GM12878 (cell line): ENCODE results near the gene SLC25A29. TPM values are rescaled to one million over a fixed set of nuclear protein-coding genes. Genes with fewer than 3 reads are reported as not detected.

ENCODE experiments used
- BACH1 ChIP-seq: fragments of 450-650 bp; IDR thresholded peaks from 2 replicates; pipeline ENCODE4 v1.6.1; 2017; ENCODE audit warnings: mild to moderate bottlenecking, borderline replicate concordance
- CEBPB ChIP-seq, 2 experiments: fragments of 150-350 bp in 1 of 2; IDR thresholded peaks; 2 replicates each; pipeline ENCODE4 v1.6.1; 2012 to 2014; ENCODE audit warnings: low read depth in 2 of 2, low read length in 2 of 2, borderline replicate concordance in 1 of 2, inconsistent platforms in 1 of 2
- CHD2 ChIP-seq: IDR thresholded peaks from 2 replicates; pipeline ENCODE4 v1.6.1; 2011; ENCODE audit warnings: low read depth, low read length, improper control_type of control experiment, borderline replicate concordance
- DPF2 ChIP-seq: fragments of 450-650 bp; IDR thresholded peaks from 2 replicates; pipeline ENCODE4 v1.6.1; 2017; ENCODE audit warnings: mild to moderate bottlenecking
- EED ChIP-seq: sonication (generic); IDR thresholded peaks from 2 replicates; pipeline ENCODE4 v1.6.1; 2016; ENCODE audit warnings: antibody characterized with exemption, low read depth
- HSF1 ChIP-seq: fragments of 150-350 bp; IDR thresholded peaks from 2 replicates; pipeline ENCODE4 v1.6.1; 2014; ENCODE audit warnings: mild to moderate bottlenecking, low read depth, low read length
- IKZF1 ChIP-seq: fragments of 450-650 bp; conservative IDR thresholded peaks from 2 replicates; pipeline ENCODE4 v1.6.1; 2017; ENCODE audit warnings: antibody characterized with exemption, mild to moderate bottlenecking
- IRF4 ChIP-seq: IDR thresholded peaks from 2 replicates; pipeline ENCODE4 v1.6.1; 2011; ENCODE audit warnings: low read depth, low read length
- MAX ChIP-seq: IDR thresholded peaks from 2 replicates; pipeline ENCODE4 v1.6.1; 2012; ENCODE audit warnings: low read depth, low read length, improper control_type of control experiment
- MEF2A ChIP-seq: IDR thresholded peaks from 2 replicates; pipeline ENCODE4 v1.6.1; 2011; ENCODE audit warnings: low read depth, mild to moderate bottlenecking, low read length, moderate library complexity; ENCODE audit not compliant: insufficient read depth
- NR2C2 ChIP-seq: IDR thresholded peaks from 2 replicates; pipeline ENCODE4 v1.6.1; 2011; ENCODE audit warnings: borderline replicate concordance, low read depth; ENCODE audit not compliant: control insufficient read depth, insufficient read length
- PML ChIP-seq: IDR thresholded peaks from 2 replicates; pipeline ENCODE4 v1.6.1; 2012; ENCODE audit warnings: low read length, inconsistent platforms
- SKIL ChIP-seq: fragments of 450-650 bp; IDR thresholded peaks from 2 replicates; pipeline ENCODE4 v1.6.1; 2017; ENCODE audit warnings: mild to moderate bottlenecking, low read depth, inconsistent platforms; ENCODE audit not compliant: poor library complexity, severe bottlenecking
- SP1 ChIP-seq: IDR thresholded peaks from one replicate; pipeline ENCODE4 v1.6.1; 2011; ENCODE audit warnings: low read depth, low read length
- USF1 ChIP-seq: IDR thresholded peaks from 2 replicates; pipeline ENCODE4 v1.6.1; 2011; ENCODE audit warnings: borderline replicate concordance, low read depth, mild to moderate bottlenecking, moderate library complexity, mixed read lengths, low read length; ENCODE audit not compliant: insufficient read depth; ENCODE audit errors: extremely low read length
- ZBTB40 ChIP-seq: fragments of 450-650 bp; IDR thresholded peaks from 2 replicates; pipeline ENCODE4 v1.6.1; 2016; ENCODE audit warnings: mild to moderate bottlenecking, moderate library complexity, borderline replicate concordance
- ZNF207 ChIP-seq: fragments of 450-650 bp; IDR thresholded peaks from 2 replicates; pipeline ENCODE4 v1.6.1; 2014; ENCODE audit warnings: antibody characterized with exemption, mild to moderate bottlenecking, borderline replicate concordance
- polyA plus RNA-seq, 11 experiments: library from polyadenylated mRNA; depleted of rRNA in 4 of 11; unstranded in 6 of 11; stranded (reverse) in 5 of 11; fragments of >200 nt; fragmentation: Nextera tagmentation in 4 of 11; fragmentation: Illumina TruSeq in 1 of 11; extraction: Ambion mirVana in 4 of 11; extraction: Trizol in 1 of 11; gene quantifications; 1 replicate in 1 of 11; 2 replicates in 10 of 11; pipeline versions ENCODE4 v1.2.1 to v1.2.3, GENCODE V29; 2011 to 2016; ENCODE audit warnings: inconsistent platforms in 2 of 11, missing spikeins in 2 of 11, low read depth in 1 of 11
- total RNA-seq, 4 experiments: library from RNA; depleted of rRNA in 3 of 4; stranded (reverse); fragments of >200 nt in 3 of 4; fragmentation: Illumina TruSeq in 1 of 4; extraction: Trizol in 1 of 4; gene quantifications; 2 replicates each; pipeline versions ENCODE4 v1.2.1 to v1.2.3, GENCODE V29; 2013 to 2021

The SLC25A29 gene
- total and polyA plus RNA-seq, 10 of the 15 experiments (the other 5 are each of a cell fraction or from before 2014, with no cell fraction given): 0.42 to 13.3 (median 4.0) TPM; not detected in 1

GRCh38 chr14:100285021-100285912 lies 21.0 kb downstream of the SLC25A29 start (continued):
- no peak for TF ChIP-seq USF1
- no peak; the same call in 1 of the 2 replicates for TF ChIP-seq PML
- peak; percentile 77 for TF ChIP-seq BACH1
- TF ChIP-seq ZBTB40: no peak
- peak; percentile 44; the same call in 1 of the 2 replicates for TF ChIP-seq EED
- TF ChIP-seq MAX: 0 out of 2 replicates have a peak, but pooled peaks have one; percentile 13
- peak; percentile 89 for TF ChIP-seq IKZF1
- TF ChIP-seq ZNF207: peak; percentile 93; the same call in 1 of the 2 replicates
- TF ChIP-seq DPF2: peak; percentile 89; the same call in 1 of the 2 replicates
- no peak for TF ChIP-seq SP1
- no peak for TF ChIP-seq CEBPB (IDR thresholded peaks at IDR 0.05; ENCODE audit: borderline replicate concordance in 1 of 2, low read depth in 2 of 2, low read length in 2 of 2)
- TF ChIP-seq SKIL: no peak
- TF ChIP-seq CHD2: peak; percentile 16; the same call in 1 of the 2 replicates
- TF ChIP-seq HSF1: no peak
- TF ChIP-seq MEF2A: no peak
- TF ChIP-seq IRF4: no peak
- no peak for TF ChIP-seq NR2C2
